GM19239 (cell line): Measurements from ENCODE around the gene EYA4.

Experiments
- DNase-seq: peaks from one replicate; pipeline ENCODE4 v3.0.0; 2011; ENCODE audit warnings: low spot score; ENCODE audit not compliant: insufficient read length
- FAIRE-seq: peaks from 2 replicates; lab custom pipeline; 2011; peaks lifted over from hg19 to GRCh38; lab: Jason Lieb, UNC

The EYA4 gene, protein sequence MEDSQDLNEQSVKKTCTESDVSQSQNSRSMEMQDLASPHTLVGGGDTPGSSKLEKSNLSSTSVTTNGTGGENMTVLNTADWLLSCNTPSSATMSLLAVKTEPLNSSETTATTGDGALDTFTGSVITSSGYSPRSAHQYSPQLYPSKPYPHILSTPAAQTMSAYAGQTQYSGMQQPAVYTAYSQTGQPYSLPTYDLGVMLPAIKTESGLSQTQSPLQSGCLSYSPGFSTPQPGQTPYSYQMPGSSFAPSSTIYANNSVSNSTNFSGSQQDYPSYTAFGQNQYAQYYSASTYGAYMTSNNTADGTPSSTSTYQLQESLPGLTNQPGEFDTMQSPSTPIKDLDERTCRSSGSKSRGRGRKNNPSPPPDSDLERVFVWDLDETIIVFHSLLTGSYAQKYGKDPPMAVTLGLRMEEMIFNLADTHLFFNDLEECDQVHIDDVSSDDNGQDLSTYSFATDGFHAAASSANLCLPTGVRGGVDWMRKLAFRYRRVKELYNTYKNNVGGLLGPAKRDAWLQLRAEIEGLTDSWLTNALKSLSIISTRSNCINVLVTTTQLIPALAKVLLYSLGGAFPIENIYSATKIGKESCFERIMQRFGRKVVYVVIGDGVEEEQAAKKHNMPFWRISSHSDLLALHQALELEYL

DNA sequence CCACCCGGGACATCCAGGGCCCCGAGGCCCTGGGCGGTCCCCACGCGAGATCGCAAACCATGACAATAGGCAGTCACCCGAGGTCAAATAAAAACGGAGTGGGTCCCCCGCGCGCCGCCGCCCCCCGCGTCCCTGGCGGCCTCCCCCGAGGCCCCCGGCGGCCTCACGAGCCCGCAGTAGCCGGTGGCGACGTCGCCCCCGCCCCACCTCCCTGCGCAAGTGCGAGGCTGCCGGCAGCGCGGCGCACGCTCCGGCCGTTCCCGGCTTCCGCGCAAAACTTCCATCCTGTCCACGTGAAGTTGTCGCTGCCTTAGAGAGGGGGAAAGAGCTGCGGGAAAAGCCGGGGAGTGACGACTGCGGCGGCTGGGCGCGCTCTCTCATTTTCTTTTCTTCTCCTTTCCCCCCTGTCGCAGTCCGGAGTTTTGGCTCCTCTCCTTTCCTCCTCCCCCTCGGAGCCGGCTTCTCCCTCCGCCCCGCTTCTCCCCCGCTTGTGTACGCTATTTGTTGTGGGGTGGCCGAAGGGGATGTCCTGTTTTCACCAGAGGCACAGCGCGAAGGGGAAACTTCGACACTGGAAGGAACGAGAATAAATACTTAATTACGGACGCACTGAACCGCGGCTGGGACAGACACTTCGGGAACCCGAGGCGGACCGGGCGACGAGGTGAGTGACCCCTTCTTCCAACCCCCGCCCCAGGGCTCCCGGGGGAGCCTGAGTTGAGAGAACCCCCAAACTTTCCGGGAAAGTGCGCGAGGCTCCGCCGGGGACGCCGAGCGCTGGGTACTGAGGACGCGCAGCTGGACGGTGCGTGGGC is at the start of gene EYA4:
Gene EYA4, plus strand, starts transcription at position 272 of the 815 bp plus-strand sequence. CDS start 33,424 bp downstream, outside the sequence.
- DNase-seq (no peak), FAIRE-seq (no peak)

DNA sequence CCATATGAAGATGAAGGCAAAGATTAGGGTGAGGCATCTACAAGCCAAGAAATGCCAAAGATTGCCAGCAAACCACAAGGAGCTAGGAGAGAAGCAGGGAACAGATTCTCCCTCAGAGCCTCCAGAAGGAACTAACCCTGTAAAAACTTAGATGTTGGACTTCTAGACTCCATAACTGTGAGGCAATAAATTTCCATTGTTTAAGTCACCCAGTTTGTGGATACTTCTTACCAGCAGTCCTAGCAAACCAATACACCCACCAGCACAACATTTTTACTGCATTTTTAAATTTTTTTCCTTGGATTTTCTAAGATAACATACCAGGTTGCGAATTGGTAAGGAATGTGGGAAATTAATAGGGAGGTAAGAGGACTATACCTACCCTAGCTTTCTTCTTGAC is 47.8 kb upstream of the EYA4 start:
- FAIRE-seq (no peak), DNase-seq (no peak)

DNA sequence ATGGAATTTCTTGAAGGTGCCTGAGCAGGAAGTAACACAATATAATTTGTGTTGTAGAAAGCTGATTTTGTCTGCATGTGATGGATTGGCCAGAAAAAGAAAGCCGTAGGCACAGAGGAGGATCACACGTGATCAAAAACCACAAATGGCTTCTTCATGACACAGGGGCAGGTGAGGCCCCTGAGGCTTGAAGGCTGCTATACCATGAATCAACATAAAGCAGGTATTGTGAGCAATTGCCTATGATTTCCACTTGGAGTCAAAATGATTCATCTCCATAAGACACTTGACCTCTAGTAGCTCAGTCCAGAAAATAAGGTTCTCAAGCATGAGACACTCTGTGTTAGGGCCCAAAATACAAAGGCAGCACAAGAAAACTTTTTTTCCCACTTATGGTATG is 42.4 kb upstream of the EYA4 start:
- FAIRE-seq, result no peak
- DNase-seq, result no peak

GRCh38 chr6:133201231-133201630 is 39.9 kb upstream of the EYA4 start:
- no peak for DNase-seq
- no peak for FAIRE-seq

- no peak for DNase-seq
- no peak for FAIRE-seq
Measured at GRCh38 chr6:133202610-133203343, 38.4 kb upstream of the EYA4 start.

DNA sequence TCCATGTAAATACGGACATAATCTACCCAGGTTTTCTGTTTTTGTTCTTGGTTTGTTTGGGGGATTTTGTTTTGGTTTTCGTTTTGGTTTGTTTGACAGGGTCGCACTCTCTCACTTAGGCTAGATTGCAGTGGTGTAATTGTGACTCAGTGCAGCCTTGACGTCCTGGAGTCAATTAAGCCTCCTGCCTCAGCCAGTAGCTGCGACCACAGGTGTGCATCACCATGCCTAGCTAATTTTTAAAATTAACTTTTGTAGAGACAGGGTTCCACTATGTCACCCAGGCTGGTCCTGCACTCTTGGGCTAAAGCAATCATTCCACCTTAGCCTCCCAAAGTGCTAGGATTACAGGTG is 37.8 kb upstream of the EYA4 start:
- FAIRE-seq (no peak), DNase-seq (no peak)

DNA sequence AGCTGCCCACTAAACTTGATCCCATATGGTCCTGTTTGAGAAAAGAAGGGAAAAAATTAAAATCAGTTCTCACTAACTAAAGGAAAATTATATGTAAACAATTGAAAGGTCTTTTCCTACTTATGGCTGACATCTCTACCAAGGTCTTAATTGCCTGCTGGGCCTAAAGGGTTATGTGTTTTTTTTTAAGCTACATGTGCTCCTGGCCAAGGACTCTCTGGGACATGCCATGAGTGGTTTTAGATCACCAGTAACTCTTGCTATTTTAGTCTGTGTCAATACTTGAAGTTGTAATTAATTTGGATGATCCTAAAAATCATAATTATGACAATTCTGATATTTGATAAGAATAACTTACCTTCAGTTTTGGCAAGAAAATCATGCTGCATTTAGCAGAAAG is 35.9 kb upstream of the EYA4 start:
- FAIRE-seq, result no peak
- DNase-seq, result no peak

DNA sequence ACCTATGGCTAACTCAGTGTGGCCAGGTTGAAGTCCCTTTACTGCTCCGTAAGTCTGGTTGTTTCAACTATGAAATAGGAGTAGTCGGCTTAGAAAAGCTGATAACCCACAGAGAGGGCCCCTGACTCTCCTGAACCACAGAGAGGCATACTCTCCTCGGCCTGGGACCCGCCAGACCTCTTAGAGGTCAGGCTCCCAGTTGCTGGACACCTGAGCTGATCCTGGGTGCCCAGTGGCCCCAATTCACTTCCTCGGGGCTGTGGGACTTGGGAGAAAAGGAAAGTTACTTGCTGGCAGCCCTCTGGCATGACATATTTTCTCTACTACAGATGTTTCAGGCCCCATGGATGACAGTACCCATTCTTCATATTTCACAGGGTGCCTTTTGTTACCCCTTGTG is 34.2 kb upstream of the EYA4 start:
- DNase-seq, result no peak
- FAIRE-seq, result no peak

- no peak for FAIRE-seq
- no peak for DNase-seq
Measured at GRCh38 chr6:133207754-133208153, 33.4 kb upstream of the EYA4 start.

DNA sequence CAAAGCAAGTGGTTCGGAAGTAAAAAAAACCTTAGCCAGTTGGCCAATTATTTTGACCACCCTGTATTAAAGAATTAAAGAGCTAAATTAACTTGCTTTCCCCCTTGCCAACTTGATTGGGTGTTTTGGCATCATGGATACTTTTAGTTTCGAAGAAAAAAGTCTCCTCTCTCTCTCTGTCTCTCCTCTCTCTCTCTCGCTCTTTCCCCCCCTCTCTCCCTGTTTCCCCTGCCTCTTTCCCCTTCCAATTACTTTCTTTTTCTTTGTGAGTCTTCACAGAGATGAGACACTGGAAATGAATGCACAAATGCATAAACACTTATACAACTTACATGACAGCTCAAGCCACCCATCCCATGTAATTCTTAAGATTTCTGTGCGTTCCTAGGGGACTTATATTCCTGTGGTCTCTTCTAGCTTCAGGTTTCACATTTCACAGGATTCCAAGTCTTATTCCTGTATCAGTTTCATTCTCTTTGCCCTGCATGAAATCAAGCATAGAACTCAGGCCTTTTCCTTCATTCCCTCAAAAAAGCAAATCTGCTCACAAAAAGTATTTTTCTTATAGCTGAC is 32.9 kb upstream of the EYA4 start:
- FAIRE-seq (no peak), DNase-seq (no peak)

DNA sequence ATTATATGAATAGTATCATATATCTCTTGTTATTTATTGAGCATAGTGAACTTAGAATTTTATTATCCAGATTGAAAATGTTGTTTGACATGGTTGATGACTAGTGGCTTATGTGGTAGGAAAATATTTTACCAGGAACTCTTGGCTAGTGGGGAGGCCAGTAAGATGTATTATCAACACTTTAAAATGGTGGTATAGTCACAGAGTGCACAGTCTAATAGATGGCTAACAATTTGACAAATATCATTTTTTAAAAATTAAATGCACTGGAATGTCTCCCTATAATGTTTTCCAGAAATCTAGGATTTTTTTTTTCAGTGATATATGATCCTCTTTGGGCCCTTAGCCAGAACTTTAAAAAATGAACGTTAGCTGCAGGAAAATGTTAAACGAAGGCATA is 26.9 kb upstream of the EYA4 start:
- no peak for DNase-seq
- no peak for FAIRE-seq

- FAIRE-seq (no peak), DNase-seq (no peak)
Measured at GRCh38 chr6:133218852-133219251, 22.3 kb upstream of the EYA4 start.

GRCh38 chr6:133223452-133224029 is 17.6 kb upstream of the EYA4 start:
- no peak for DNase-seq
- FAIRE-seq, result no peak

GRCh38 chr6:133225560-133225959 is 15.6 kb upstream of the EYA4 start:
- DNase-seq, result no peak
- FAIRE-seq, result no peak

GRCh38 chr6:133227344-133227743 is 13.8 kb upstream of the EYA4 start:
- DNase-seq (no peak), FAIRE-seq (no peak)

- no peak for FAIRE-seq
- no peak for DNase-seq
Measured at GRCh38 chr6:133230052-133230451, 11.1 kb upstream of the EYA4 start.

DNA sequence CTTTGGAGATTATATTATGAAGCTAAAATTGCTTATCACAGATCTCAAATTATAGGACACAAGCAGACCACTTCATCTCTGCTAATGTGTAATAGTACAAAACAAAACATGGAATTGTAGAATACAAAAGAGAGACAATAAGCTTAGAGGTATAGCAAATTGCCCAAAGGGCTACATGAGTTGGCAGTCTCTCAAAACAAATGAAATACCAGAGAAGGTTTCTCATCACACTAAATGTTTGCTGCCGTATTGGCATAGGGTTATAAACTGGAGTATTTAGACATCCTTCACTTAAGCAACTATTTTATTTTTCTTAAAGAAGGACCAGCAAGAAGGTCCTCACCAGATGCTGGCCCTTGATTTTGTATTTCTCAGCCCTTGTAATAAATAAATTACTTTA is 5.9 kb upstream of the EYA4 start:
- DNase-seq, result no peak
- no peak for FAIRE-seq

GRCh38 chr6:133236932-133237331 is 4.2 kb upstream of the EYA4 start:
- FAIRE-seq, result no peak
- DNase-seq, result no peak

DNA sequence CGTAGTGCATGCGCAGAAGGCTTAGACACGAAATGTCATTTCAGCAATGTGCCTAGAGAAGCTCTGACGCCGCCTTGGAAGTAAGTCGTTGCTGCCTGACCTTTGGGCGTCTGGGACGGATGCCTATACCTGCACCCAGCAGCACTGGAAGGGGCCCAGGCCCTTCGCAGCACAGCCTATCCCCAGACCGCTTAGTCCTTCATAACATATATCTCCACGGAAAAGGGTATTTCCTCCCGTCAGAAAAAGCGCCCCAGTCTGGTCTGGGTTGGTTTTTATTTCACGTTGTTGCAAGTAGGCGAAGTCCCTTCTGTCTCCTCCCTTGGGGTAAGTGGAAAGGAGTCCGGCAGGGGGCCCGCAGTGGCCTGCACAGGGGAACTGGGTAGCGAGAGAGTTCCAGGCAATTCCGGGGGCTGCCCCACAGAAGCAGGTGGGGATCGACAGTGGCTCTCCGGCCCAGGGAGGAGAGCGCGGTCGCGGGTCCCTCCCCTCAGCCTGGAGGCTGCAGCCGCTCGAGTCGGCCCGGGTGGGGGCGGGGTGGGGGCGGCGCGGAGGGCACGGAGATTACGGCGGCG is 559 bp upstream of the EYA4 start:
- no peak for DNase-seq
- no peak for FAIRE-seq
